NB4 (cell line): ENCODE results near the gene BTBD19.
A peak's percentile ranks its signal among the peaks of the same experiment; 100 is the strongest.
"Not testable (repeated sequence)": the region's sequence is repeated elsewhere in the genome, so short reads cannot be mapped to it uniquely, and the experiment has no call there.

Experiments
- DNase-seq: peaks from one replicate; pipeline ENCODE4 v3.0.0; 2010; ENCODE audit warnings: low read depth
- H3K4me3 ChIP-seq: one replicate; pipeline ENCODE4 v1.5.1; 2011; ENCODE audit warnings: mild to moderate bottlenecking, low read depth, low read length, moderate library complexity
- CTCF ChIP-seq: IDR thresholded peaks from one replicate; pipeline ENCODE4 v1.5.1; 2012; ENCODE audit warnings: low read depth, low read length
- MAX ChIP-seq: IDR thresholded peaks from 2 replicates; pipeline ENCODE4 v1.6.1; 2011; ENCODE audit warnings: low read depth, low read length
- MYC ChIP-seq: IDR thresholded peaks from 2 replicates; pipeline ENCODE4 v1.6.1; 2011; ENCODE audit warnings: low read depth, low read length
- POLR2A ChIP-seq: IDR thresholded peaks from 2 replicates; pipeline ENCODE4 v1.6.1; 2011; ENCODE audit warnings: mild to moderate bottlenecking; ENCODE audit not compliant: insufficient read length; ENCODE audit errors: extremely low read depth

BTBD19 gene

DNA sequence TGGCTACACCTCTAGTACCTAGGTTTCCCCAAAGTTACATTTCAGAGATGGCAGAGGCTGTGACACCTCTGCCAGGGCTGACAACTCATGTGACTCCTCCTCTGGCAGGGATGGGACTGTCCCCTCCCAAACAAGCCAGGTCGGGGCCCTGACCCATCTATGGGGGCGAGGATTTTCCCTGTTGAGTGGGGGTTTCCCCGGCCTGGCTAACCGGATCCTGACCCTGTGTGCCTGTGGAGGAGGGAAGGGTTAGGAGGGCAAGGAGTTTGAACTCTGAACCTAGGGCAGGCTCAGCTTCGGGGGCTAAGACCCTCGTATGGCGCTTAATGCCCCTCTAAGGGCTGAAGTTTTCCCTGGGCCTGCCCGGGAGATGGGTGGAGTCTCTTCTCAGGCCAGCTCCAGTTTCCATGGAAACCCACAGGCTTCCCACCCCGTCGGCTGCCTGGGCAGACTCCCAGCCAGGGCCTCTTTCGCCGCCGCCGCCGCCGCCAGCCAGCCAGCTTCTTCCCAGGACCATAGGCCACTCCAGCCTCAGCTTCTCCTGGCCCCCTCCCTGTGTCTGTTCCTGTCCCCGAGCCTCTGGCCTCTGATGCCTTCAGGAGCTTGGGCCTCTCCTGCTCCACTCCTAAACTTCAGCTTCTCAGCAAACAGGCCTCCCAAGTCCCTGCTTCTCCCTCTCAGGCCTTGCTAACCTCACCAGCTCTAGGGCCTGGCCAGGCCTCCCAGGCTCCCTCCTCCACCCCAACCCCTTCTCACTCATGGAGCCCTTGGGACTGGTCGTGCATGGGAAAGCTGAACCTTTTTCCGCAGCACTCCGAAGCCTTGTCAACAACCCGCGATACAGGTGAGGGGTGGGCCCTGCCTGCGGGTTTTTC is at the start of gene BTBD19:
BTBD19 (plus strand) TSS at position 461 of the 875 bp plus-strand sequence; CDS start at position 759, 298 bp downstream.
- DNase-seq: no peak
- H3K4me3 ChIP-seq: peak within 1 kb of the TSS; percentile 33
- TF ChIP-seq POLR2A (no peak), CTCF (no peak), MAX (no peak), MYC (no peak)

DNA sequence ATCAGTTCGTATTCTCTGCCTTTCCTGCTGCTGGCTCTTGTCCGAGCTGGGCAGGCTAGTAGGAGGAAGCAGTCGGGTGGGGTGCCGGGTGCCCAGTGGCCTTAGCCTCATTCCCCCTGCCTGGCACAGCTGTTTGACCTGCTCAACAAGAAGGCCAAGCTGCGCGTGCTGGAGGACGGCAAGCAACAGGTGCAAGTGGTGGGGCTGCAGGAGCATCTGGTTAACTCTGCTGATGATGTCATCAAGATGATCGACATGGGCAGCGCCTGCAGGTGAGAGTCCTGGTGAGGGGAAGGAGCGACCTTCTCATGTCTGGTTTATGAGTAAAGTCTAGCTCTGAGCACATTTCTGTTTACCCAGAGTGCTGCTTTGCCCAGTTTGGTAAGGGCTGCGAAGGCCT is 49.2 kb upstream of the BTBD19 start:
- no peak for TF ChIP-seq MYC
- no peak overlapping the region for H3K4me3 ChIP-seq
- DNase-seq: no peak

- TF ChIP-seq MYC (no peak), CTCF (no peak), MAX (no peak), POLR2A (no peak)
- DNase-seq: no peak
- H3K4me3 ChIP-seq: no peak overlapping the region
Measured at GRCh38 chr1:44760876-44761275, 47.4 kb upstream of the BTBD19 start.

GRCh38 chr1:44766421-44766820 is 41.9 kb upstream of the BTBD19 start:
- not testable (repeated sequence) for H3K4me3 ChIP-seq, DNase-seq

DNA sequence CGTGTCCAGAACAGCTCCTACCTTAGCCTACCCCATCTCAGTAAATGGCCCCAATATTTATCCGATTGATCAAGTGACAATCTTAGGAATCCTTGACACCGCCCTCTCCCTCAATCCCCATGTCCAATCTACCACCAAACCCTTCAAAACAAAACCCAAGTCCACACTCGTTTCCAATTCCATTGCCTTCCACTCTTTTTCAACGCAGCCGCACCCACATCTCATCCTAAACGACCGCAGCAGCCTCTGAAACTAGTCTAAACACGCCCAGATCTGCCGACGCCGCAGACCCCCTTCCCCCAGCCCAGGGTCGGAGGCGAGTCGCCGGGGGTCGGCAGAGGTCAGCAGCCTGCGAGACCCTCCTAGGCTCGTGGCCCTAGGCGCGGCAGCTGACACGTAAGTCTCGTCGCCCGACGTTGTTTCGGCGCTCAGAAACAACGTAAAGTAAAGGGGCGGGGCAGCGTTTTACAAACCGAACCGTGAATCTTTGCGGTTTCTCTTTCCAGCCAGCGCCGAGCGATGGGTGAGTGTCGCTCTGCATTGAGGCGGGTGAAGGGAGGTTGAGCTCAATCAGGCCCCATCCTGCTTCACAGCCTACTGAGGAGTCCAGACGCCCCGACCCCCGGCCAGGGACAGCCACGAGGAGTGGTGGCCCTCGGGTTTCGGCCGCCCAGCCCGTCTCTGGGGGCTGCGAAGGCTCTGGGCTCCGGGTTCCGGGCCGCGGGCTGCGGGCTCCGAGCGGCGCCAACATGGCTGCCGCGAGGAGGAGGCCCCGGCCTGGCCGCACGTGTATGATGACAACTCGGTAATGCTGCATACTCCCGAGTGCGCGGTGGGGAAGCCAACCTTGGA is 33.0 kb upstream of the BTBD19 start, which contains the start of gene RPS8:
RPS8 (plus strand) TSS at position 463 of the 852 bp plus-strand sequence; CDS start at position 520, 57 bp downstream.
- peak; percentile 95 for DNase-seq
- H3K4me3 ChIP-seq: peak within 1 kb of the TSS; percentile 69
- TF ChIP-seq MYC (peak; percentile 97), CTCF (no peak), MAX (peak; percentile 85), POLR2A (peak; percentile 97)

DNA sequence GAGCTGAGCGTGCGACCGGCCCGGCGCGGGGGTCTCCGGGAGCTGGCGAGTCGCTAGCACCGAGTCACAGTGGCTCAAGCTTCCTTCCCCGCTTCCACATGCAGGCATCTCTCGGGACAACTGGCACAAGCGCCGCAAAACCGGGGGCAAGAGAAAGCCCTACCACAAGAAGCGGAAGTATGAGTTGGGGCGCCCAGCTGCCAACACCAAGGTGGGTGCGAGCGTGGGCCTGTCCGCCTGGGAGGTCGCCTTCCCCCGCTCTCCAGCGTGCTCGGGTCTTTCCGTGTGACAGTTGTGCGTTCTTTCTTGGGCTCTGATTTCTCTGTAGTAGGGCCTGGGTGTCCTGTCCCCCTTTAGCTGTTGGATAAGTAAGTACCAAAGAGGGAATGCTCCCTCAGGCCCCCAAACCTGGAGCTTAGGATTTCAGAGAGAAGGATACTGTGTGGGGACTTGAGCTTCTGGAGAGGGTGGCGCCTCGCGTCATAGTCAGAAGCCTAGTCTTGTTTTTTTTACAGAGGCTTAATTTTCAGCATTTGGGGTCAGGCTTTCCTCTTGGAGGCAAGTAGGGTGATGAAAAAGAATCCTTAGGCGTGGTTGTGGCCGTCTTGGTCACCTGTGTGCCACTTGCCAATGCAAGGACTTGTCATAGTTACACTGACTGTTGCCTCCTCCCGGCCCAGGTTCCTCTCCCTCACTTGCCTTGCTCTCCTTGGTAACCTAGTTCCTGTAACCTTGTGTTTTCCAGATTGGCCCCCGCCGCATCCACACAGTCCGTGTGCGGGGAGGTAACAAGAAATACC is 32.2 kb upstream of the BTBD19 start:
- peak overlapping the region; percentile 69 for H3K4me3 ChIP-seq
- TF ChIP-seq POLR2A: no peak
- DNase-seq: peak; percentile 61

DNA sequence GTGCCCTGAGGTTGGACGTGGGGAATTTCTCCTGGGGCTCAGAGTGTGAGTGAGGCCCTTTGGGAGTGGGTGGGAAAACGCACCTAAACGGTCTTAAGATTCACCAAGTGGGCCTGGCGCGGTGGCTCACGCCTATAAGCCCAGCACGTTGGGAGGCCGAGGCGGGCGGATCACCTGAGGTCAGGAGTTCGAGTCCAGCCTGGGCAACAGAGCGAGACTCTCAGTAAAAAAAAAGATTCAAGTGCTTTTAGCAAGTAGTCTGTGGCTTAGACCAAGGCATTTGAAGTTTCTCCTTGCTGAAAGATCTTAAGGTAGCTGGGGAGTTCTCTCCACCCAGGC is 31.6 kb upstream of the BTBD19 start:
- TF ChIP-seq MAX (no peak), CTCF (no peak), POLR2A (no peak), MYC (no peak)
- DNase-seq: no peak
- H3K4me3 ChIP-seq: peak overlapping the region; percentile 69
